Hematopoietic multipotent progenitor cell treated with erythropoietin and hydrocortisone succinate and interleukin-3 and kit ligand, for 4 days (in vitro differentiated cells): Measurements from ENCODE around the gene MANEA.
A peak's percentile ranks its signal among the peaks of the same experiment; 100 is the strongest.
"Not testable (repeated sequence)": the region's sequence is repeated elsewhere in the genome, so short reads cannot be mapped to it uniquely, and the experiment has no call there.

Experiments used
- DNase-seq: peaks from one replicate; pipeline ENCODE4 v3.0.0-alpha.2; 2015

The MANEA gene

GRCh38 chr6:95577304-95578105, at the start of gene MANEA:
Gene MANEA (plus strand): TSS chr6:95577535. CDS start chr6:95586440, 8,905 bp downstream.
- peak; percentile 96 for DNase-seq

DNA sequence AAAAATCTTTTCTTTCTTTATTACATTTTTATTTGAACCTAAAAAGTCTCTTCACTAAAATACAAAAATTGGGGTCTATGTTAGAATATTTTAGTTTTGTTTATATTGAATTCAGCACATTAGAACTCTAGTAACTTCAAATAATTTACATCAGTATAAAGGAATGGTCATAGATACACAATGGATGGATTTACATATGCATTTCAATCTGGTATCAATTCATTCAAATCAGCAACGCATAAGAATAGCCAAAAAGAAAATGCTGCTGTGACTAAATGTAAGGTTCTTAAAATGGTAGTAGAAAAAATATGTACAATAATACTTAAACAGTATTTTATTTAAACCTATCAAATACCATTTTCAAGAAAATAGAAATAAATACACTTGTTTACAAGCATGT, 47.6 kb upstream of the MANEA start:
- DNase-seq = no peak

DNA sequence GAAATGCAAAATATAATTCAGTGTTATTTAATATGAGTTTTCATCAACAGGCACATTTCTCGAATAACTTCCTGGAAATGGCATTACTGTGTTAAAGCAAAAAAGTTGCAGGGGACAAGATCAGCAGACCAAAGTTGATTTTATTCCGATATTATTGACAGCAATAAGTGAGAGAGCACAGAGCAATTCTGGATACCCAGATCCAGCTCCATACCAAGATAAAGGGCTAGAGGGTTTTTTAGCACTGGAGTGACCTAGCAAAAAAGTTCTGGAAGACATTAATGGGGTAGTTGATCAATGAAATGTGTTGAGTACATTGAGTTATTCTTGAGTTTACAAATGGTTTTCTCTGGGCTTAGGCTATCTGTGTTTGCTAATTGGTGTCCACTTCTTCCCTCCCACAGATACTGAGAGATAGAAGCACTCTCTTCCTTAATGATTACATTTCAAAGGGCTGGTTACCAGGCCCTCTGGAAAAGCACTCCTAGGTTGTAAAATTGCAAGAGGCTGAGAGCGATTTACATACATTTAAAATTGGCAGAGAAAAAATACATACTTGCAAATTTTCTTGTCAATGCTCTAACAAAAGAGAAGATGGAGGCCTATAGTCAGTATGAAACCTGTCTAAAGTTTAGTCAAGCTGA, 47.0 kb upstream of the MANEA start:
- DNase-seq = no peak

- no peak for DNase-seq
Observed at GRCh38 chr6:95543798-95544197, 33.5 kb upstream of the MANEA start.

- peak; percentile 37 for DNase-seq
Observed at GRCh38 chr6:95544517-95545225, 32.7 kb upstream of the MANEA start.

- DNase-seq = no peak
Observed at GRCh38 chr6:95545226-95545625, 32.1 kb upstream of the MANEA start.

DNA sequence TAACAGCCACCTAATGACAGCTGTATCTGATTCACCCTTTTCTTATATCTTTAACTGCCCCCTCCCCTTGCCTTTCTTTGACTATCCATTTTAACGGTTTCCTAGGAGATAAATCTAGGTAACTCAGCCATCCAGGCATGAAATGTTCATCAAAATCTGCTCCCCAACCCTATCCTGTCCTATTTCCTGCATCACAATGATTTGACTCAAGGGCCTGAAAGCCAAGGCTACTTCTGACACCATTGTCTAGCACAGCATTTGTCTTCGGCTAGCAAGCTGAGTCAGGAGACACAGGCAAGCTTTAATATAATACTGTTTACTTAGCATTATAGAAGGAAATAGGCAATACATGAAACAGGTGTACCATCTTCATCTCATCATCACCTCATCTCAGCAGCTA, 31.6 kb upstream of the MANEA start:
- no peak for DNase-seq

- DNase-seq = no peak
Observed at GRCh38 chr6:95546148-95546547, 31.2 kb upstream of the MANEA start.

- DNase-seq = no peak
Observed at GRCh38 chr6:95547043-95547442, 30.3 kb upstream of the MANEA start.

GRCh38 chr6:95548188-95548786, 29.0 kb upstream of the MANEA start:
- DNase-seq = no peak

- no peak for DNase-seq
Observed at GRCh38 chr6:95551678-95552324, 25.5 kb upstream of the MANEA start.

DNA sequence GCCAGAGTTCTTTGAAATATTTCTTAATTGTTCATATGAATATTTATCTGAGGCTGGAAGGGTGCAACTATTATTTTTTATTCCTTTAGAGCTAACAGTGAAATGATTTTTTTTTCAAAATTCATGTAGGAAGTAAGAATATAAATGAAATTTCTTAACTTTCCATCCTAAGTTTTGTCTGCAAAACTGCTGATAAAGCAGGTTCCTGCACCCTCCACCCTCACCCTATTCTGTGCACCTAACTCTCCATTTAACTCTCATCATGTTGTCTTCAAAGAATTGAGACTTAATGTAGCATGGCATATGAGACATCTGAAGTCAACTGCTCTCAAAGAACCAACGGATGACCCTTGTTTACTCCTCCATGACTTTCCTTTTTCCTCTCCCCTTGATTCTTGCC, 23.5 kb upstream of the MANEA start:
- DNase-seq = no peak

GRCh38 chr6:95560956-95561355, 16.4 kb upstream of the MANEA start:
- not testable (repeated sequence) for DNase-seq

DNA sequence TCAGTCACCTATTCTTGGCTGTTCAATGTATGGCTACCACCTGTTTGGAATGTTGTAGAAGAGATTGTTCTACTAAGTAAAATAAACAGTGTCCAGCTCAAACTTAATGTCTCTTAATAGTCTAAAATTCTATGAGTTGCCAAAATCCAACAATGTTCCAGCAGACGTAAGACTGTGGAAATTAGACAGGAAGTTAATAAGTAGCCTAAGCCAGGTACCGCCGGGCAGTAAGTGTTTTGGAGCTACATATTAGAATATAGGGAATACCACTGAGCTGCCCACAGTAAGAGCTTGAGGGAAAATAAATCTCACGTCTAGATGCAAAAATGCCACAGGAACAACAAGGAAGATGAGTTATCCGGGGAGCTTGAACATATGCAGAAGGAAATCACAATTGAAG, 7.8 kb upstream of the MANEA start:
- no peak for DNase-seq

DNA sequence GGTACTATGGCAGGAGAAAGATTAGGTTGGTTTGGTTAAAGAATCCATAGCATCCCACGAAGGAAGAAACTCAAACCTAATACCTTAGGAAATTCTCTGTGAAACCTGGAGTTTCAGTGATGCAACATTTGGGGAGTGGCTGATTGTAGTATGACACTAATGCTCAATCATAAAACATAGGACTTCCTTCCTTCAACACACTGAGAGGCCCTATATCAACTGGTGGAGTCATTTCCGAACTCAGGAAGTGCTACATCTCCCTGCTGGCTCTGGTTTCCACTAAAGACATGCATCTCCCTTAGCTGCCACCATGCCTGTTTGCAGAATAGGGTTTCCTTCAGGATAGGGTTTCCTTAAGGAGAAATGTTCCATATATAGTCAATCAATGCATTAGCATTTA, 5.2 kb upstream of the MANEA start:
- DNase-seq = peak; percentile 27

DNA sequence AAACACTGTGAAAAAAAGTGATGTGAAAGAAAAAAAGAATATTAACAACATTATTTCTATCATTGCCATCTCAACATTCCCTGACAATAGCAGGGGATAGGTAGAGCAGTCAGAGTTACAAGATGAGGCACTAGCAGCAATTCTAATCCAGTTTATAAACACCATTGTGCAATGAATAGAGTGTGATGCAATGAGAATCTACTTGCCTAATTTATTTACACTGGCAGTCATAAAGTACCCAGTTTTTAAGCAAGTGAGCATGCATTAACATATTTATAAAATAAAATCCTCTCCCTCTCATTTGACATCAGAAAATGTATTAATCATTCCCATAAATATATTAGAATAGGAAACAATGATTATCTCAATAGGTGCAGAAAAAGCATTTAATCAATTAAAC, 2.5 kb upstream of the MANEA start:
- peak; percentile 49 for DNase-seq

- DNase-seq = peak; percentile 59
Observed at GRCh38 chr6:95576218-95576997, 927 bp upstream of the MANEA start.

DNA sequence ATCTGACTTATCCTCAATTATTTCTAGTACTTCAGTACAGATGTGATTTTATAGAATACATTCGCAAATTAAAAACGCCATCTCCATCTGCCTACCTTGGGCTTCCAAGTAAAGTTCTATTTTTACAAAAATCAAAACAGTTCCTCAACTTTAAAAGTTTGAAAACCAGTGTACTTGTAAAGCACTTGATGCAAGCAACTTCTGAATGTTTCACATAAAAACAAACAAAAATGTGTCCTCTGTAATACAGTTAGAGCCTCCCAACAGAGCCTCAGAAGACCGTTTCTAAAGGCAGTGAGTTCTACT, 384 bp upstream of the MANEA start:
- no peak for DNase-seq

- DNase-seq = no peak
Observed at GRCh38 chr6:95578106-95578410, 723 bp downstream of the MANEA start.

GRCh38 chr6:95581073-95581472, 3.7 kb downstream of the MANEA start:
- no peak for DNase-seq

DNA sequence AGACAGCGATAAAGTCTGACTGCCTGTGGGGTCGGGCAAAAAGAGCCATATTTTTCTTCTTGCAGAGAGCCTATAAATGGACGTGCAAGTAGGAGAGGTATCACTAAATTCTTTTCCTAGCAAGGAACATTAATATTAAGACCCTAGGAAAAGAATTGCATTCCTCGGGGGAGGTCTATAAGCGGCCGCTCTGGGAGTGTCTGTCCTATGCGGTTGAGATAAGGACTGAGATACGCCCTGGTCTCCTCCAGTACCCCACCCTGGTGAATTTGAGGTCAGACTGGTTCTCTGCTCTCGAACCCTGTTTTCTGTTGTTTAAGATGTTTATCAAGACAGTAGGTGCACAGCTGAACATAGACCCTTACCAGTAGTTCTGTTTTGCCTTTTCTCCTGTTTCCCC, 6.9 kb downstream of the MANEA start:
- DNase-seq = peak; percentile 26

DNA sequence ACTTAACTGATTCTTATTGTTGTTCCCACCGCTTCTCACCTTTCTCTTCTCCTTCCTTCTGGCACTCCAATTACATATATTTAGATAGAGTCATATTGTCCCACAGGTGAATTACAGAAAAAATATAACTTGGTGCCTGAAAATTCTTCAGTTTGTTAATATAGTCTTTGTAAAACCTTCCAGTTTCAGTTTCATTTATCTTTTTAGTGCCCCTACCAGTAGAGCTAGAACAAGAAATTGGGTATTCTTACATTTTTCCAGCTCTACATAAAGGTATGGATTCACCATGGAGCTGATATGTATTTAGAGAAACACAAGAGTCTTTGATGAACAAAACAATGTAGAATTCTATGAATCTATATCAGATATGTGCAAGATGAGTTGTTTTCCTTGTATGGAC, 10.7 kb downstream of the MANEA start:
- no peak for DNase-seq

GRCh38 chr6:95589067-95589466, 11.7 kb downstream of the MANEA start:
- DNase-seq = no peak
